Measurements from ENCODE around the gene IFNA8. TPM values are rescaled to one million over a fixed set of nuclear protein-coding genes. Genes with fewer than 3 reads are reported as not detected.
"Not testable (repeated sequence)": the region's sequence is repeated elsewhere in the genome, so short reads cannot be mapped to it uniquely, and the experiment has no call there.

Gene IFNA8
- total RNA-seq: not detected
- not detected for polyA plus RNA-seq
- long read RNA-seq, donor 1: 0 reads
- long read RNA-seq, donor 2: 0 reads

GRCh38 chr9:21408817-21409216 is at the start of gene IFNA8:
Gene IFNA8 (plus strand): TSS chr9:21409117. CDS start chr9:21409177, 60 bp downstream.
- ATAC-seq (ENCODE audit: low FRiP score) (no peak), DNase-seq (no peak)
- no peaks in the 10 kb centered on the region for H3K4me1 ChIP-seq (ENCODE audit: control insufficient read depth in 1 of 2, insufficient read depth in 2 of 2, low read length in 2 of 2)
- WGBS, 2 donors: 92 to 93% methylated on average over 1 of the region's 1 CpG
- intact Hi-C loops (cut with DNase I): no loop called here
- H3K27ac ChIP-seq (ENCODE audit: low read depth in 1 of 2, low read length in 2 of 2): no peak within 1 kb of the TSS
- no peak within 1 kb of the TSS for H3K4me3 ChIP-seq (ENCODE audit: low read length in 2 of 2)
- H3K27me3 ChIP-seq (ENCODE audit: control insufficient read depth in 1 of 2, insufficient read depth in 2 of 2, low read length in 1 of 2): no peaks in the 10 kb centered on the region
- no peaks in the 10 kb centered on the region for H3K36me3 ChIP-seq (ENCODE audit: control insufficient read depth in 1 of 2, insufficient read depth in 2 of 2, low read length in 1 of 2)
- H3K9me3 ChIP-seq (ENCODE audit: control insufficient read depth, low read length): no peaks in the 10 kb centered on the region

GRCh38 chr9:21362287-21362686 is 46.6 kb upstream of the IFNA8 start:
- ATAC-seq (ENCODE audit: low FRiP score): no peak
- Histone ChIP-seq H3K4me1 (ENCODE audit: control insufficient read depth in 1 of 2, insufficient read depth in 2 of 2, low read length in 2 of 2) (no peaks in the 10 kb centered on the region), H3K4me3 (ENCODE audit: low read length in 2 of 2) (no peak overlapping the region), H3K27ac (ENCODE audit: low read depth in 1 of 2, low read length in 2 of 2) (no peak overlapping the region), H3K36me3 (ENCODE audit: control insufficient read depth in 1 of 2, insufficient read depth in 2 of 2, low read length in 1 of 2) (no peaks in the 10 kb centered on the region), H3K9me3 (ENCODE audit: control insufficient read depth, low read length) (no peaks in the 10 kb centered on the region), H3K27me3 (ENCODE audit: control insufficient read depth in 1 of 2, insufficient read depth in 2 of 2, low read length in 1 of 2) (peaks cover 0 to 3% of the 10 kb centered on the region in 2 donors)
- DNase-seq: no peak
- 83 to 85% methylated on average over 8 of the region's 8 CpGs for WGBS, 2 donors
- intact Hi-C loops (cut with DNase I): no loop called here

DNA sequence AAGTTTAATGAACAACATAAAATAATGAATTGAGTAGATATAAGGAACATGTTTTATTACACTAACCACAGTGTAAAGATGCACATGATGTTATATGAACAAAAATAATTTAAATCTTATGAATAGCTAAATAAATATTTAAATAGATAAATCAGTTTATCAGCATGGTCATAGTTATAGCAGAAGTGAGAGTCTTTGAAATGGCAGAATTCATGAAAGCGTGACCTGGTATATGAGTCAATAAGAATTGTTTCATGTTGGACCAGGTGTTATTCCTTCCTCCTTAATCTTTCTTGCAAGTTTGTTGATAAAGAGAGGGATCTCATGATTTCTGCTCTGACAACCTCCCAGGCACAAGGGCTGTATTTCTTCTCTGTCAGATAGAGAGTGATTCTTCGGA is 41.7 kb upstream of the IFNA8 start:
- WGBS, 2 donors: 92 to 97% methylated on average over 1 of the region's 2 CpGs
- DNase-seq; ATAC-seq (ENCODE audit: low FRiP score); H3K9me3 ChIP-seq (ENCODE audit: control insufficient read depth, low read length); H3K36me3 ChIP-seq (ENCODE audit: control insufficient read depth in 1 of 2, insufficient read depth in 2 of 2, low read length in 1 of 2); intact Hi-C loops (cut with DNase I); H3K27me3 ChIP-seq (ENCODE audit: control insufficient read depth in 1 of 2, insufficient read depth in 2 of 2, low read length in 1 of 2); H3K27ac ChIP-seq (ENCODE audit: low read depth in 1 of 2, low read length in 2 of 2); H3K4me1 ChIP-seq (ENCODE audit: control insufficient read depth in 1 of 2, insufficient read depth in 2 of 2, low read length in 2 of 2); H3K4me3 ChIP-seq (ENCODE audit: low read length in 2 of 2): not testable (repeated sequence)

GRCh38 chr9:21367957-21368356 is 41.0 kb upstream of the IFNA8 start, which contains the start of gene IFNA13:
Gene IFNA13 (minus strand): TSS chr9:21368057. CDS start chr9:21368010, 47 bp downstream.
- no peak for ATAC-seq (ENCODE audit: low FRiP score)

GRCh38 chr9:21371467-21371866 is 37.5 kb upstream of the IFNA8 start:
- H3K27ac ChIP-seq (ENCODE audit: low read depth in 1 of 2, low read length in 2 of 2); H3K4me3 ChIP-seq (ENCODE audit: low read length in 2 of 2); ATAC-seq (ENCODE audit: low FRiP score); H3K4me1 ChIP-seq (ENCODE audit: control insufficient read depth in 1 of 2, insufficient read depth in 2 of 2, low read length in 2 of 2); H3K27me3 ChIP-seq (ENCODE audit: control insufficient read depth in 1 of 2, insufficient read depth in 2 of 2, low read length in 1 of 2); H3K36me3 ChIP-seq (ENCODE audit: control insufficient read depth in 1 of 2, insufficient read depth in 2 of 2, low read length in 1 of 2); DNase-seq; H3K9me3 ChIP-seq (ENCODE audit: control insufficient read depth, low read length); intact Hi-C loops (cut with DNase I): not testable (repeated sequence)
- WGBS, 2 donors: 62 to 80% methylated on average over 4 of the region's 4 CpGs

More at GRCh38 chr9:21367957-21368356, 41.0 kb upstream of the IFNA8 start, which contains the start of gene IFNA13:
- Histone ChIP-seq H3K36me3 (ENCODE audit: control insufficient read depth in 1 of 2, insufficient read depth in 2 of 2, low read length in 1 of 2) (no peaks in the 10 kb centered on the region), H3K4me1 (ENCODE audit: control insufficient read depth in 1 of 2, insufficient read depth in 2 of 2, low read length in 2 of 2) (no peaks in the 10 kb centered on the region), H3K27me3 (ENCODE audit: control insufficient read depth in 1 of 2, insufficient read depth in 2 of 2, low read length in 1 of 2) (peaks cover 0 to 1% of the 10 kb centered on the region in 2 donors), H3K4me3 (ENCODE audit: low read length in 2 of 2) (no peak within 1 kb of the TSS), H3K9me3 (ENCODE audit: control insufficient read depth, low read length) (no peaks in the 10 kb centered on the region), H3K27ac (ENCODE audit: low read depth in 1 of 2, low read length in 2 of 2) (no peak within 1 kb of the TSS)
- DNase-seq: no peak
- intact Hi-C loops (cut with DNase I): no loop called here
- 84 to 87% methylated on average over 3 of the region's 3 CpGs for WGBS, 2 donors

DNA sequence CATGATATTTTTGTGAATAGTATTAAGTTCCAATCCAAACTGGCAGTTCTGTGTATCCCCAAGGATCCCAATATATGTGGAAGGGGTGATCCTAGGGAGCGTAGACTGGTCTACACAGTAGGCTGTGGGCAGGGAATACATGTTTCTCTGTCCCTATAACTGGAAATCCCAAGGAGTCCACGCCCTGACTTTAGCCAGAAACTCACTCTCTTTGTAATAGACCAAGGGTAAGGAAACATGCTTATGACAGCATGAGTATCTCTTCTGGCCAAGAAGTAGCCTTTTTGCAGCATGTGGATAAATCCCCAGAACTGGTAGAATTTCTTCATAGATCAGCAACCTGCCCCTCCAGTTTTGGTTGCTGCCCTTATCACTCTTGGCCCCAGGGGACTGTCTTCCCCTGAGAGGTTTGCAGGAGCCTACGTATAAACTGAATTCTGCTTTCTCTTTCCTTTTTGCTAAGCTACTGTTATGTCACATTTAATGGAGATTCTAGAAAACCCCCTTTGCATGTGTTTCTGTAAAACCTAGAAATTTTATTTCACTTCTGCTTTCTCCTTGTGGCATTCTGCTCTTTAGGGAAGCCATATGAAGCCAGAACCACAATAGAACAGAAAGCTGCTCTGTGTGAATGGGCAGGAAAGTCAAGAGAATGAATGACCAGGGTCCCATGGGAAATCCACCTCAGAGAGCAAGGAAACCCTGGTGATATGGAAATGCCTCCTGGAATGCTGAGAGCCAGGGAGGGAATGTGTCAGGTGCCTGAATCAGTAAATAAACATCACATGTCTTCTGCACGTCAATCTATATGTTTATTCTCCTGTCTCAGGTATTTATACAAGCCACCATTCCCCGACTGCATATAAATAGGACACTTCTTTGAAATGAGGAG is 27.2 kb upstream of the IFNA8 start:
- peaks cover 0 to 1% of the 10 kb centered on the region in 2 donors for H3K27me3 ChIP-seq (ENCODE audit: control insufficient read depth in 1 of 2, insufficient read depth in 2 of 2, low read length in 1 of 2)
- H3K27ac ChIP-seq (ENCODE audit: low read depth in 1 of 2, low read length in 2 of 2): no peak overlapping the region
- no peaks in the 10 kb centered on the region for H3K36me3 ChIP-seq (ENCODE audit: control insufficient read depth in 1 of 2, insufficient read depth in 2 of 2, low read length in 1 of 2)
- WGBS, 2 donors: 37 to 38% methylated on average over 5 of the region's 5 CpGs
- DNase-seq (no peak), ATAC-seq (ENCODE audit: low FRiP score) (no peak)
- no peak overlapping the region for H3K4me3 ChIP-seq (ENCODE audit: low read length in 2 of 2)
- H3K9me3 ChIP-seq (ENCODE audit: control insufficient read depth, low read length): no peaks in the 10 kb centered on the region
- intact Hi-C loops (cut with DNase I): no loop called here
- no peaks in the 10 kb centered on the region for H3K4me1 ChIP-seq (ENCODE audit: control insufficient read depth in 1 of 2, insufficient read depth in 2 of 2, low read length in 2 of 2)

DNA sequence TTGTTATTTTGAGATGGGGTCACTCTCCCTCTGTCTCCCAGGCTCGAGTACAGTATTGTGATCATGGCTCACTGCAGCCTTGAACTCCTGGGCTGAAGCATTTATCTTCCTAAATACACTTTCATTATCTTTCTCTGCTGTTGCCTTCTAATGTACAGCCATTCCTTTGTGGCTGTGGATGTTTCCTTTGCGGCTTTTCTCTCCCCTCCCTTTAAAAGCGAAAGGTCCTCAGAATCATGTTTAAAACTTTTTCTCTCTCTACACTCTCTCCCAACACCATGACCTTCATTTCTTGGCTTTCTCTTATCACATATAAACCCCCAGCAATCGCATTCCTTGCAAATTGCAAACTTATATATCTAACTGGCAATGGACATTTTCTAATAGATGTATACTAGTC is 25.3 kb upstream of the IFNA8 start:
- no peak for ATAC-seq (ENCODE audit: low FRiP score)
- WGBS, 2 donors: 53 to 55% methylated on average over 4 of the region's 4 CpGs
- no peak overlapping the region for H3K27ac ChIP-seq (ENCODE audit: low read depth in 1 of 2, low read length in 2 of 2)
- no peak overlapping the region for H3K4me3 ChIP-seq (ENCODE audit: low read length in 2 of 2)
- no peaks in the 10 kb centered on the region for H3K4me1 ChIP-seq (ENCODE audit: control insufficient read depth in 1 of 2, insufficient read depth in 2 of 2, low read length in 2 of 2)
- no peaks in the 10 kb centered on the region for H3K36me3 ChIP-seq (ENCODE audit: control insufficient read depth in 1 of 2, insufficient read depth in 2 of 2, low read length in 1 of 2)
- peaks cover 0 to 1% of the 10 kb centered on the region in 2 donors for H3K27me3 ChIP-seq (ENCODE audit: control insufficient read depth in 1 of 2, insufficient read depth in 2 of 2, low read length in 1 of 2)
- no peak for DNase-seq
- no peaks in the 10 kb centered on the region for H3K9me3 ChIP-seq (ENCODE audit: control insufficient read depth, low read length)
- intact Hi-C loops (cut with DNase I): no loop called here

- no peak within 1 kb of the TSS for H3K4me3 ChIP-seq (ENCODE audit: low read length in 2 of 2)
- ATAC-seq (ENCODE audit: low FRiP score) (no peak), DNase-seq (no peak)
- no peaks in the 10 kb centered on the region for H3K27me3 ChIP-seq (ENCODE audit: control insufficient read depth in 1 of 2, insufficient read depth in 2 of 2, low read length in 1 of 2)
- intact Hi-C loops (cut with DNase I): no loop called here
- H3K36me3 ChIP-seq (ENCODE audit: control insufficient read depth in 1 of 2, insufficient read depth in 2 of 2, low read length in 1 of 2): no peaks in the 10 kb centered on the region
- 65 to 74% methylated on average over 1 of the region's 1 CpG for WGBS, 2 donors
- H3K27ac ChIP-seq (ENCODE audit: low read depth in 1 of 2, low read length in 2 of 2): no peak within 1 kb of the TSS
- no peaks in the 10 kb centered on the region for H3K4me1 ChIP-seq (ENCODE audit: control insufficient read depth in 1 of 2, insufficient read depth in 2 of 2, low read length in 2 of 2)
- no peaks in the 10 kb centered on the region for H3K9me3 ChIP-seq (ENCODE audit: control insufficient read depth, low read length)
Measured at GRCh38 chr9:21385131-21385670, 23.7 kb upstream of the IFNA8 start, which contains the start of gene IFNA2. Gene IFNA2 (minus strand): TSS chr9:21385398. CDS start chr9:21385329, 69 bp downstream.

Data from aorta (tissue), 5 donors.